ENCODE data around the gene SMPDL3B.
"Not testable (repeated sequence)": the region's sequence is repeated elsewhere in the genome, so short reads cannot be mapped to it uniquely, and the experiment has no call there.

SMPDL3B gene

GRCh38 chr1:27999055-27999454, 64.3 kb downstream of the SMPDL3B start:
- Histone ChIP-seq H3K9me3 (ENCODE audit: control insufficient read depth, insufficient read depth, low read length) (no peaks in the 10 kb centered on the region), H3K36me3 (ENCODE audit: control insufficient read depth, low read length) (peaks cover 61% of the 10 kb centered on the region)
- no peak for TF ChIP-seq CTCF (IDR thresholded peaks at IDR 0.05; ENCODE audit: low read depth, low read length, poor library complexity, severe bottlenecking)
- TF ChIP-seq EZH2phosphoT487 (IDR thresholded peaks at IDR 0.05; ENCODE audit: borderline replicate concordance, low read length) = no peak

DNA sequence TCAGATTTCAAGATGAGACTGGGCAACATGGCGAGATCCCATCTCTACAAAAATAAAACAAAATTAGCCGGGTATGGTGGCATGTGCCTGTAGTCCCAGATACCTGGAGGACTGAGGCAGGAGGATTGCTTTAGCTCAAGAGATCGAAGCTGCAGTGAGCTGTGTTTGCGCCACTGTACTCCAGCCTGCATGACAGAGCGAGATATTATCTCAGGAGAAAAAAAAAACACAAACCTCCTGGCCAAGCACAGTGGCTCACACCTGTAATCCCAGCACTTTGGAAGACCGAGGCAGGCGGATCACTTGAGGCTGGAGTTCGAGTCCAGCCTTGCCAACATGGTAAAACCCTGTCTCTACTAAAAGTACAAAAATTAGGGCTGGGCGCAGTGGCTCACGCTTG, 67.8 kb downstream of the SMPDL3B start:
- Histone ChIP-seq H3K4me3 (ENCODE audit: low read length) (no peak overlapping the region), H3K79me2 (ENCODE audit: control insufficient read depth, low read length) (no peaks in the 10 kb centered on the region), H4K20me1 (ENCODE audit: control insufficient read depth, insufficient read depth, low read depth, low read length) (no peaks in the 10 kb centered on the region), H3K27me3 (ENCODE audit: control insufficient read depth, low read length) (no peaks in the 10 kb centered on the region), H3K4me1 (ENCODE audit: control insufficient read depth, low read length) (no peaks in the 10 kb centered on the region), H3K9me2 (replicated peaks; ENCODE audit: control insufficient read depth, low read length) (no peaks in the 10 kb centered on the region), H3K9me3 (ENCODE audit: control insufficient read depth, insufficient read depth, low read length) (no peaks in the 10 kb centered on the region), H3F3A (ENCODE audit: control insufficient read depth, insufficient read depth) (no peaks in the 10 kb centered on the region), H3K4me2 (ENCODE audit: low read length) (no peak overlapping the region), H3K36me3 (ENCODE audit: control insufficient read depth, low read length) (peaks cover 49% of the 10 kb centered on the region), H3K27ac (ENCODE audit: low read depth, low read length) (no peak overlapping the region)
- TF ChIP-seq EZH2phosphoT487 (IDR thresholded peaks at IDR 0.05; ENCODE audit: borderline replicate concordance, low read length) (no peak), CTCF (IDR thresholded peaks at IDR 0.05; ENCODE audit: low read depth, low read length, poor library complexity, severe bottlenecking) (no peak)

More at GRCh38 chr1:27999055-27999454, 64.3 kb downstream of the SMPDL3B start:
- Histone ChIP-seq H3K4me2 (ENCODE audit: low read length) (no peak overlapping the region), H3K79me2 (ENCODE audit: control insufficient read depth, low read length) (no peaks in the 10 kb centered on the region), H3K27me3 (ENCODE audit: control insufficient read depth, low read length) (no peaks in the 10 kb centered on the region), H3K27ac (ENCODE audit: low read depth, low read length) (no peak overlapping the region), H3K4me1 (ENCODE audit: control insufficient read depth, low read length) (no peaks in the 10 kb centered on the region), H4K20me1 (ENCODE audit: control insufficient read depth, insufficient read depth, low read depth, low read length) (no peaks in the 10 kb centered on the region), H3K9me2 (replicated peaks; ENCODE audit: control insufficient read depth, low read length) (no peaks in the 10 kb centered on the region), H3K4me3 (ENCODE audit: low read length) (no peak overlapping the region), H3F3A (ENCODE audit: control insufficient read depth, insufficient read depth) (no peaks in the 10 kb centered on the region)

- H3K4me3 ChIP-seq (ENCODE audit: low read length); H3K27me3 ChIP-seq (ENCODE audit: control insufficient read depth, low read length); H3K4me2 ChIP-seq (ENCODE audit: low read length); H3K27ac ChIP-seq (ENCODE audit: low read depth, low read length); H3K4me1 ChIP-seq (ENCODE audit: control insufficient read depth, low read length); H4K20me1 ChIP-seq (ENCODE audit: control insufficient read depth, insufficient read depth, low read depth, low read length); H3K9me2 ChIP-seq (replicated peaks; ENCODE audit: control insufficient read depth, low read length); H3K9me3 ChIP-seq (ENCODE audit: control insufficient read depth, insufficient read depth, low read length); H3K79me2 ChIP-seq (ENCODE audit: control insufficient read depth, low read length); H3F3A ChIP-seq (ENCODE audit: control insufficient read depth, insufficient read depth): not testable (repeated sequence)
- peaks cover 49% of the 10 kb centered on the region for H3K36me3 ChIP-seq (ENCODE audit: control insufficient read depth, low read length)
These were observed 68.3 kb downstream of the SMPDL3B start for GRCh38 chr1:28003117-28003516.
